ENCODE results near the gene CIT. TPM values are rescaled to one million over a fixed set of nuclear protein-coding genes. Genes with fewer than 3 reads are reported as not detected.

Gene CIT
- total RNA-seq, 2 donors from 2014 or later: 12.6 to 42.4 TPM

DNA sequence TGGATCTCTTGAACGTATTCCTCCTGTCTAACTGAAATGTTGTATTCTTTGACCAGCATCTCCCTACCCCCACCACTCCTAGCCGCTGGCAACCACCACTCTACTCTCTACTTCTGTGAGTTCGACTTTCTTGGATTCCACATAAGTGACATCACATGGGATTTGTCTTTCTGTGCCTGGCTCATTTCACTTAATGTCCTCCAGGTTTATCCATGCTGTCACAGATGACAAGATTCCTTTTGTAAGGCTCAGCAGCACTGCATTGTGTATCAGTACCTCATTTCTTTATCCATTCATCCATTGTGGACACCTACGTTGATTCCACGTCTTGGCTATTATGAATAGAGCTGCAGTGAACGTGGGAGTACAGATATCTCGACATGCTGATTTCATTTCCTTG is 198.7 kb downstream of the CIT start:
- H3K4me1 ChIP-seq: peaks cover 41% of the 10 kb centered on the region

DNA sequence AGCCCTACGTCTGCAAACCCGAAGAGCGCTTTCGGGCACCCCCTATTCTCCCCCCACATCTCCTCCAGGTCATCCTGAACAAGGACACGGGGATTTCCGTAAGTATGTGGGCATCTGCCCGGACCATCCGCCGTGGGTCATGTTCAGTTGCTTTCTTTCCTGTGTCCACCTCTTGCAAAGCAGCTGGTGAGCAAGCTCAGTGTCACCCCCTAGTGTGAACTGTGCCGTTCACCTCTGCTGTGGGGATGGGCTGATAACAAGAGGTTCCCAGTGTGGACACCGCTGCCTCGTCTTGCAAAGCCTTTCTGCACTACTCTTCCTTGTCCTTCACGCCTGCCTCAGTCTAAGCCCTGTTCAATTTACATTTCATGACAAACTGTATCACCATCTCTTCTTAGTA is 200.5 kb downstream of the CIT start:
- Histone ChIP-seq H3K27ac (no peak overlapping the region), H3K27me3 (no peaks in the 10 kb centered on the region), H3K9ac (ENCODE audit: low read depth in 2 of 2, low read length in 2 of 2) (no peak overlapping the region), H3K9me3 (no peaks in the 10 kb centered on the region), H3K4me1 (peaks cover 32% of the 10 kb centered on the region), H3K4me3 (no peak overlapping the region), H3K36me3 (peaks cover 50% of the 10 kb centered on the region)
- DNase-seq: no peak
- TF ChIP-seq CTCF (IDR thresholded peaks at IDR 0.05): no peak
- intact Hi-C loops (cut with DNase I): no loop called here

More for the DNA sequence above, 198.7 kb downstream of the CIT start:
- H3K4me3 ChIP-seq: no peak overlapping the region
- intact Hi-C loops (cut with DNase I): no loop called here
- H3K36me3 ChIP-seq: peaks cover 50% of the 10 kb centered on the region
- H3K9me3 ChIP-seq: no peaks in the 10 kb centered on the region
- TF ChIP-seq CTCF (IDR thresholded peaks at IDR 0.05): no peak
- H3K9ac ChIP-seq (ENCODE audit: low read depth in 2 of 2, low read length in 2 of 2): no peak overlapping the region
- H3K27ac ChIP-seq: peak overlapping the region; percentile 85
- no peak for DNase-seq
- no peaks in the 10 kb centered on the region for H3K27me3 ChIP-seq

DNA sequence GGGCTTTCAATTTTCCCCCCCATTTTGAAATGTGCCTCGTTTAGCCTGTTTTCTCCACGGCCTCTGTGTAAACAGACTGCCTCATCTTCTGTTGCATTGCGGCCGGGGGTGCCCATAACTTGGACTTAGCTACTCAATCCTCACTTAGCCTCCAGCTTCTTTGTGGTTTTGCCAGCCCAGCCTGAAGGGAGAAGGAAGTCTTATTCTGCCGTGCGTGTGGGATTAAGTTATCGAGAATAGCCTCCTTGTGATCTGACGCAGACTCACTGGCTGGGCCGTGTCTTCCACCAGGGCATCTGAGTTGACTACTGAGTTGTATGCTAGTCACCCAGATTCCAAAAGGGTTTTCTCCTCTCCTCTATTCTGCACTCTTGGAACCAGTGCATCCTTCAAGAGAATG is 201.1 kb downstream of the CIT start:
- no peak for TF ChIP-seq CTCF (IDR thresholded peaks at IDR 0.05)
- no peaks in the 10 kb centered on the region for H3K27me3 ChIP-seq
- no peak overlapping the region for H3K27ac ChIP-seq
- no peak overlapping the region for H3K4me3 ChIP-seq
- no peak for DNase-seq
- peaks cover 31% of the 10 kb centered on the region for H3K4me1 ChIP-seq
- peak overlapping the region in 1 of 2 donors; percentile 13 for H3K9ac ChIP-seq (ENCODE audit: low read depth in 2 of 2, low read length in 2 of 2)
- H3K9me3 ChIP-seq: no peaks in the 10 kb centered on the region
- intact Hi-C loops (cut with DNase I): no loop called here
- peaks cover 50% of the 10 kb centered on the region for H3K36me3 ChIP-seq

DNA sequence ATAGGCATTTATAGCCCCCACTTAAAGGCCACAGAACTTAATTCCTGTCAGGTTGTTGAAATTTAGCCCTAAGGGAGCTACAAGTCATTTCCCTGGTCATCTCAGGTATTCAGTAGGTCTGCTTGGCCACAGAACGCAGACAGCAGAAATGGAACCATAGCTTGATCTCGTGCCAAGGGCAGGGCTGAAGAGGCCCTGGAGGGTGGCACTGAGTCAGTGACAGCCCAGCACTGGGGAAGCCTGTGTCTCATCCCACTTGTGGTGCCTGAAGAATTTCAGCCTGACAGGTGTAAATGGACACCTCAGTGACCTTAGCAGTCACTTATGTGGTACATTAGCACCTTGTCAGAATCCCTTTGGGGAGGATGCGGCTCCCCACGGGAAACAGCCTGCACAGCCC is 202.6 kb downstream of the CIT start:
- H3K27ac ChIP-seq: peak overlapping the region; percentile 93
- no peak overlapping the region for H3K4me3 ChIP-seq
- TF ChIP-seq CTCF (IDR thresholded peaks at IDR 0.05): no peak
- no peaks in the 10 kb centered on the region for H3K27me3 ChIP-seq
- no peak for DNase-seq
- H3K9ac ChIP-seq (ENCODE audit: low read depth in 2 of 2, low read length in 2 of 2): peak overlapping the region in 1 of 2 donors; percentile 87
- intact Hi-C loops (cut with DNase I): no loop called here
- no peaks in the 10 kb centered on the region for H3K9me3 ChIP-seq
- H3K36me3 ChIP-seq: peaks cover 38% of the 10 kb centered on the region
- H3K4me1 ChIP-seq: peaks cover 18% of the 10 kb centered on the region

DNA sequence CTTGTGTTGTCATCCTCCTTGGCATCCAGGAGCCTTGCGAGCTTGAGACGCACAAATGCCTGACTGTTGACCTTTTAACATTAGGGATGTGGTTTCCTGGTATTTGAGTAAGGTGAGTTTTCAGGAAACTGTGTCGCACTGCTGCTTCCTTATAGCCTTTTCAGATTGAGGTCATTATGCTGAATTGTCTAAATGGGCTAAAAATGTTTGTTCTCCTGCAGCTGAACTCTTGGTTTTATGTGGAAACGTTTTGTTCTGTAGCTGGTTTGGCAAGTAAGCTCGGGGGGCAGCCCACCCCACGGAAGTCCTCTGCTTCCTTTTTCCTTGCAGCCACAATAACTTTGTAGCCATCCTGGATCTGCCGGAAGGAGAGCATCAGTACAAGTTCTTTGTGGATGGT is 203.5 kb downstream of the CIT start:
- Histone ChIP-seq H3K36me3 (peaks cover 32% of the 10 kb centered on the region), H3K9ac (ENCODE audit: low read depth in 2 of 2, low read length in 2 of 2) (peak overlapping the region in 1 of 2 donors; percentile 87), H3K4me3 (no peak overlapping the region), H3K27ac (peak overlapping the region; percentile 93), H3K9me3 (no peaks in the 10 kb centered on the region), H3K4me1 (peaks cover 14% of the 10 kb centered on the region), H3K27me3 (no peaks in the 10 kb centered on the region)
- no peak for TF ChIP-seq CTCF (IDR thresholded peaks at IDR 0.05)
- peak; percentile 53 for DNase-seq
- intact Hi-C loops (cut with DNase I): no loop called here
